Measurements from ENCODE around the gene BMAL1.

DNA sequence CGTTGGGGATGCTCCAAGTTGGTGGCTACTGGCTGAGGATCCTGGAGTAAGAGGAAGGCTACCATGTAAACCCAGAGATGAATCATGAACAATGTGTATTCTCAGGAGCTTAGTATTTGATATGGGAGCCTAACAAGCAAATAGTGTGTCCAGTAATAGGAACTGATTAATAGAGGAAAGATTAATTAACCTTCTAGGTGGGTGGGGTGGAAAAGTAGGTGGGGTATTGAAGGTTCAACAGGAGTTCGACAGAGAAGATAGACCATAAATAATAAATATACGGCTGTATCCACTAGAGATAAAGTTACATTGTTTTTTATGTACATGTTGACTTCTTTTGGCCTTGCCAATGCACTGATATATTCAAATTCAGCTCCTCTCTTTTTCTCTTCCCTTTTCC, 43.1 kb downstream of the BMAL1 start:
- TF ChIP-seq, protein P1, sequence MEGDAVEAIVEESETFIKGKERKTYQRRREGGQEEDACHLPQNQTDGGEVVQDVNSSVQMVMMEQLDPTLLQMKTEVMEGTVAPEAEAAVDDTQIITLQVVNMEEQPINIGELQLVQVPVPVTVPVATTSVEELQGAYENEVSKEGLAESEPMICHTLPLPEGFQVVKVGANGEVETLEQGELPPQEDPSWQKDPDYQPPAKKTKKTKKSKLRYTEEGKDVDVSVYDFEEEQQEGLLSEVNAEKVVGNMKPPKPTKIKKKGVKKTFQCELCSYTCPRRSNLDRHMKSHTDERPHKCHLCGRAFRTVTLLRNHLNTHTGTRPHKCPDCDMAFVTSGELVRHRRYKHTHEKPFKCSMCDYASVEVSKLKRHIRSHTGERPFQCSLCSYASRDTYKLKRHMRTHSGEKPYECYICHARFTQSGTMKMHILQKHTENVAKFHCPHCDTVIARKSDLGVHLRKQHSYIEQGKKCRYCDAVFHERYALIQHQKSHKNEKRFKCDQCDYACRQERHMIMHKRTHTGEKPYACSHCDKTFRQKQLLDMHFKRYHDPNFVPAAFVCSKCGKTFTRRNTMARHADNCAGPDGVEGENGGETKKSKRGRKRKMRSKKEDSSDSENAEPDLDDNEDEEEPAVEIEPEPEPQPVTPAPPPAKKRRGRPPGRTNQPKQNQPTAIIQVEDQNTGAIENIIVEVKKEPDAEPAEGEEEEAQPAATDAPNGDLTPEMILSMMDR (IDR thresholded peaks at IDR 0.05), result no peak
- no peak for TF ChIP-seq POLR2A (IDR thresholded peaks at IDR 0.05)
